ENCODE data around the gene B3GAT3.
A peak's percentile ranks its signal among the peaks of the same experiment; 100 is the strongest.
"Not testable (repeated sequence)": the region's sequence is repeated elsewhere in the genome, so short reads cannot be mapped to it uniquely, and the experiment has no call there.

Gene B3GAT3

DNA sequence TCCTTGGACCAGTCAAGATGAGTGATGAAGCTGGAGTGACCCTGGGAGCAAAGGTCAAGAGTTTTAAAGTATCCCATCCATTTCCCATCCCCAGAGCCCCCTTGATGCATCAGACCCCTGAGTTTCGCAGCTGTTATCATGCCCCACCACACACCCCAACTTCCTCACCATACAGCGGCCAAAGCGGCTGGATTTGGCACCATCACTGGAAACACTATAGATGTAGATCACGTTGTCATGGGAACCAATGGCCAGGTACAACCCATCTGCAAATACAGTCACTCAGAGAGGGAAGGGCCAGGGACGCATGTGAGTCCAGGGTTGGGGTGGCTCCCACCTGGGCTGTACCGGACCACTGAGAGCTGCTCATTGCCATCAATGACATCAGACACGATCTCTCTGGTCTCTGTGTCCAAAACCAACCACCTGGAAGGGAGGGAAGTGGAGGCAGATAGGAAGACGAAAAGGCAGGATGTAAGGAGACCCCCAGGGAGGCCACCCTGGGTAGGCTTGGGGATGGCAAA lies 17.9 kb downstream of the B3GAT3 start:
- no peak for DNase-seq

GRCh38 chr11:62603072-62603408 lies 18.7 kb downstream of the B3GAT3 start:
- DNase-seq: no peak

DNA sequence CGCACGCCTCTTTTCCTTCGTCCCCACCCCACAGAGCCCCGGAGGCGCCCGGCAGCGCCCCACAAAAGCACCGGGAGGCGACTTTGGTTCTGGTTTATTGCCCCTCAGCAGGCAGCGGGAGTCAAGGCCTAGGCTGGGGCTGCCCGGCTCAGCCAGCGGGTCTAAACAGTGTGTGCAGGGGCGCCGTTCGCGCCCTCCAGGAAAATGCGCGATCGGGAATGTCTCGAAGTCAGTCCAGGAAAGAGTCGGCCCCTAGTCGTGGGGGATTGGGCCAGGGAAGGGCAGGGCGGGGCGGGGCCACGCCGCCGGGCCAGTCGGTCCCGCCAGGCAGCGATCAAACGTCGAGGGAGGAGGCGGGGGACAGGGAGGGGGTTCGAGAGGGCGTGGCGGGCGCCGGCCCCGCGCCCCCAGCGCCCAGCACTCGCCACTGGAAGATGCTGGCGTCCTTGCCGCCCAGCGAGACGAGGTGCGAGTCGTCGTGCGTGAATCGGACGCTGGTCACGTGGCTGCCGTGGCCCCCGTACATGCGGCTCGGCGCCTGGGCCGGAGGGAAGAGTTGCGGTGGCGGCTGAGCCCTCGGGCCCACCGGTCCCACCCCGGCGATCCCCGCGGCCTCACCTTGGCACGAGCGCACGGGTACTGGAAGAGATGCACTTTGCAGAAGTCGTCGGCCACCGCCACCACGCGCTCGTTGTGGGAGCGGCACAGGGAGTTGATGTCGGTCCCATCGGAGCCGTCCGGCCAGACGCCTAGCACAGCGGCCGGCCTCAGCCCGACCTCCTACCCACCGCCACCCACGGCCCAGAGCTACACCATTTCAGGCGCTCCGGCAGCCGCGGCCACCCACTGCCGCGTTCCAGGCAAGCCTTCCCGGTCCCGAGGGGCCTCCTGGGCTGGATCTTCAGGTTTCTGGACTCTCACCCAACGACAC lies 19.4 kb downstream of the B3GAT3 start:
- DNase-seq: peak; percentile 46

GRCh38 chr11:62601372-62602140 lies 20.2 kb downstream of the B3GAT3 start, which contains the start of gene MTA2:
TSS of gene MTA2 (minus strand) at chr11:62601865. CDS start at chr11:62601450, 415 bp downstream.
- DNase-seq: peak; percentile 98

GRCh38 chr11:62601122-62601371 lies 20.7 kb downstream of the B3GAT3 start:
- peak; percentile 9 for DNase-seq

DNA sequence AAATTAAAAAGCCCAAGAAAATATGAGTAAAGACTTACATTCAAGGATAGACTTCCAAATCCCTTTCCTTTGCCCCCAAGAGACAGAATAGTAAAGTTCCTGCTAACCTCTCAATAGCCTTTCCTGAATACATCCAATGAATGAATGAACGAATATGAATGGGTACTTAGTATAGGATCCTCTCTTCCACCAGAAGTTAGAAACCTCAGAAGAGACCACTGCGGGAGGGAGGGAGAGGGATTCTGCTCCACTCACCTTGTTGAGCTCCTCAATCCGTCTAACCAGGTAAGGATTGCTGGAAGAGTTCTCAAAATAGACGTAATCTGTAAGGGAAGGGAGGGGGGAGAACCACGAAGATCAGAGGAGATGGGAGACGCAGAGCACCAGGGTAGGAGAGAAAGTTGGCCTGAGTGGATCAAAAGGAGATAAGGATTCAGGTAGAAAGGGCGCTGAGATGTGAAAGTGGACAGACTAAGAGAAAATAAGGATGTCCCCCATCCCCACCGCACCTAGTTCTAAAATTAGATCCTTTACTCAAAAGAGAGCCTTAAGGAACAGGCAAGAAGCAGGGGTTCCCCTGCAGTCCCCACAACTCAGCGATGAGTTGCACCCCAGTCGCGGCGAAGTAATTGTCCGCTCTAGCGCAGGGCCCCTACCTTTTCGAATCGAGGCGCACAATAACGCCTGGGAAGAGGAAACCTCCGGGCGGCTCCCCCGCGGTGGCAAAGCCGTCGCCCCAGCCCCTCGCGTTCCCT lies 21.2 kb downstream of the B3GAT3 start:
- DNase-seq: no peak

- no peak for DNase-seq
Measured at GRCh38 chr11:62599901-62600300, 21.9 kb downstream of the B3GAT3 start.

- peak; percentile 99 for DNase-seq
Measured at GRCh38 chr11:62599069-62599696, 22.6 kb downstream of the B3GAT3 start.

DNA sequence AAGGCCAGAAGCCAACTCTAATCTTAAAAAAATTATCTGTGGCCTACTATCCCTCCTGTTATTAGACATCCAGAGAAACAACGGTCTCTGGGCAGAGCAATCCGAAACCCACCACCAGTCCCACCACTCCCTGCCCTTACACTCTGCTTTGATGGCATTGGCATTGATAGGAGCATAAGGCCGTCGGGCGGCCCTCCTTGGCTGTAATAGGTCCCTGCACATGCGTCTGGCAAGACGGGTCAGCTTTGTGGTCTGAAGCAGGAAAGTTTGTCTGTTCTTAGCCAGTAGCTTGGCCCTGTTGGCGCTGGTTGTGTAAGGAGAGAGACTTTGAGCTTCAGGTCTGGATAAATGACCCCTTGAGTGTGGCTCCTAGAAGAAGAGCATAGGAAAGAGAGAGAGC lies 26.7 kb downstream of the B3GAT3 start:
- DNase-seq: no peak

- DNase-seq: peak; percentile 85
Measured at GRCh38 chr11:62593434-62594044, 28.2 kb downstream of the B3GAT3 start.

- no peak for DNase-seq
Measured at GRCh38 chr11:62592989-62593421, 28.8 kb downstream of the B3GAT3 start.

GRCh38 chr11:62592146-62592815 lies 29.5 kb downstream of the B3GAT3 start:
- no peak for DNase-seq

GRCh38 chr11:62591448-62592145 lies 30.2 kb downstream of the B3GAT3 start, which contains the start of gene TUT1:
TSS of gene TUT1 (minus strand) at chr11:62591523. CDS start at chr11:62591485, 38 bp downstream.
- DNase-seq: peak; percentile 100

- peak; percentile 13 for DNase-seq
Measured at GRCh38 chr11:62588966-62589637, 32.7 kb downstream of the B3GAT3 start.

- DNase-seq: not testable (repeated sequence)
Measured at GRCh38 chr11:62585356-62585755, 36.4 kb downstream of the B3GAT3 start.

DNA sequence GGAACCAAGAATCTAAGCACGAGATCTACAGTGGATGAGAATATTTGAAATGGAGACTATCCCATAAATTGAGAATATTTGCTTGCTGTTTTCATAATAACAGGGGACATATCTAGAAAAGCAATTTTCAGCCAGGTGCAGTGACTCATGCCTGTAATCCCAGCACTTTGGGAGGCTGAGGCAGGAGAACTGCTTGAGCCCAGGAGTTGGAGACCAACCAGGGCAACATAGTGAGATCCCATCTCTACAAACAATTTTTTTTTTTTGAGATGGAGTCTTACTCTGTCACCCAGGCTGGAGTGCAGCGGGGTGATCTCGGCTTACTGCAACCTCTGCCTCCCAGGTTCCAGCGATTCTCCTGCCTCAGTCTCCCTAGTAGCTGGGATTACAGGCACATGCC lies 40.1 kb downstream of the B3GAT3 start:
- not testable (repeated sequence) for DNase-seq

DNA sequence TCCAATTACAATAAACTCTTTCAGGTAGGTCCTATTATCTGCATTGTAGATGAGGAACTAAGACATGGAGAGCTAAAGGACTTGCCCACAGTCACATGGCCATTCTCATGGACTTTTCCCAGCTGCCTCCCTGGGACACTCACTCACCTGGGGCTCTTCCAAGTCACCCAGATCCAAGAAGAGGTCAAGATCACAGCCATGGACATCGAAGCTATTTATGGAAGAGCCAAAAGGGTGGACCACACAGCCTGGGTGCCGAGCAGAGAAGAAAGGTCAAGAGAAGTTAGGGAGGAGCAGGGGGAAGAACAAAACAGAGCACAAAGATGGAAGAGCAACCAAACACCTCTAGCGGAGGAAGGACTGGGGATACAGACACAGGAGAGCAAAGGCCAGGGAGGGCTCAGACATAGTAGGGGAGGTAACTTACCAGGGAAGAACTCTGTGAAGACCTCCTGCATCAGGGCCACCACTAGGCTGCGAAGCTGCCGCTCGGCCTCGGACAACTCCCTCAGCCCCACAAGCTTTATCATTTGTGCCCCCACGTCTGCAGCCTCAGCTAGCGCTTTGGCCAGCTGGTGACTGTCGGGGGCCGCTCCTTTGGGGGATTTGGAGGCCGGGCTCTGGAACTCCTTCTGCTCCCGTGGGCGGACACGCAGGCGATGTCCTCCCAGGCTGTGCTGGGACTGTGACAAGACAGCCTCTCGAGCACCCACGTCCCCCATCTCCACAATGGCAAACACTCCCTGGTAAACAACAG lies 40.6 kb downstream of the B3GAT3 start:
- no peak for DNase-seq

DNA sequence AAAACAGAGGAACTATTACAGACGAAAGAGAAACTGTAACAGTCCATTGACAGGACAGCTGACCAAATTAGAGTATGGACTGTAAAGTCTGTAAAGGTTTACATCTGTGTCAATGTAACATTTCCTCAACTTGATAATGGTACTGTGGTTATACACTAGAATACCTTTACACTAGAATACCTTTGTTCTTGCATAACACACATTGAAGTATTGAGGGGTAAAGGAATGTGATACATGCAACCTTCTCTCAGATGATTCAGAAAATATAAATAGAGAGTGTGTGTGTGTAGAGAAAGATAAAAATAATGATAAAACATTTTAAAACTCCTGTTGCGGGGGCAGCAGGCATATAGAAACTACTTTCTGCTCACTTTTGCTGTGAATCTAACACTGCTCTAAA lies 42.5 kb downstream of the B3GAT3 start:
- no peak for DNase-seq

GRCh38 chr11:62578541-62578940 lies 43.2 kb downstream of the B3GAT3 start:
- no peak for DNase-seq

Data from MV-4-11 (cell line).